Hepatocyte (in vitro differentiated cells): ENCODE measurements around the gene HNRNPUL1. TPM values are rescaled to one million over a fixed set of nuclear protein-coding genes. Genes with fewer than 3 reads are reported as not detected.

Source experiments
- DNase-seq: peaks from one replicate; pipeline ENCODE4 v3.0.0-alpha.2; 2016; ENCODE audit warnings: low spot score
- H2AFZ ChIP-seq: fragments of 200-600 bp; sonication (generic); 2 replicates; pipeline ENCODE4 v1.6.0; 2016; ENCODE audit warnings: antibody characterized with exemption, mild to moderate bottlenecking
- H3K27ac ChIP-seq: fragments of 200-600 bp; sonication (generic); 2 replicates; pipeline ENCODE4 v1.5.1; 2016; ENCODE audit warnings: mild to moderate bottlenecking
- H3K27me3 ChIP-seq: fragments of 200-600 bp; sonication (generic); 2 replicates; pipeline ENCODE4 v1.6.1; 2016
- H3K36me3 ChIP-seq: fragments of 200-600 bp; sonication (generic); replicated peaks from 2 replicates; pipeline ENCODE4 v1.5.1; 2016; ENCODE audit warnings: low read depth; ENCODE audit not compliant: insufficient read depth
- H3K4me1 ChIP-seq: fragments of 200-600 bp; sonication (generic); 2 replicates; pipeline ENCODE4 v1.5.1; 2016; ENCODE audit warnings: mild to moderate bottlenecking, moderate library complexity; ENCODE audit not compliant: insufficient read depth
- H3K4me2 ChIP-seq: fragments of 200-600 bp; sonication (generic); 2 replicates; pipeline ENCODE4 v1.6.0; 2016
- H3K4me3 ChIP-seq: fragments of 200-600 bp; sonication (generic); 2 replicates; pipeline ENCODE4 v1.5.1; 2016; ENCODE audit warnings: mild to moderate bottlenecking
- H3K79me2 ChIP-seq: fragments of 200-600 bp; sonication (generic); 2 replicates; pipeline ENCODE4 v1.6.0; 2017; ENCODE audit warnings: mild to moderate bottlenecking
- H3K9me2 ChIP-seq: fragments of 200-600 bp; sonication (generic); replicated peaks from 2 replicates; pipeline ENCODE4 v1.6.0; 2017; ENCODE audit warnings: mild to moderate bottlenecking; ENCODE audit not compliant: insufficient read depth
- H3K9me3 ChIP-seq: fragments of 200-600 bp; sonication (generic); 2 replicates; pipeline ENCODE4 v1.5.1; 2016; ENCODE audit warnings: low read depth, mild to moderate bottlenecking
- H4K20me1 ChIP-seq: fragments of 200-600 bp; sonication (generic); 2 replicates; pipeline ENCODE4 v1.6.0; 2016; ENCODE audit warnings: mild to moderate bottlenecking; ENCODE audit not compliant: insufficient read depth, poor library complexity, severe bottlenecking
- CTCF ChIP-seq: fragments of 200-600 bp; sonication (generic); IDR thresholded peaks from 2 replicates; pipeline ENCODE4 v1.5.1; 2016; ENCODE audit warnings: antibody characterized with exemption, mild to moderate bottlenecking; ENCODE audit not compliant: poor library complexity
- EZH2 ChIP-seq: fragments of 200-600 bp; sonication (generic); IDR thresholded peaks from 2 replicates; pipeline ENCODE4 v1.6.1; 2016; ENCODE audit warnings: antibody characterized with exemption, mild to moderate bottlenecking, borderline replicate concordance
- EZH2phosphoT487 ChIP-seq: fragments of 200-600 bp; sonication (generic); IDR thresholded peaks from one replicate; pipeline ENCODE4 v1.6.1; 2018; ENCODE audit warnings: antibody characterized with exemption, mild to moderate bottlenecking, low read depth, moderate library complexity; ENCODE audit not compliant: unreplicated experiment, severe bottlenecking
- WGBS: methylation state at CpG from one replicate; pipeline ENCODE4 v1.1.6; 2016; ENCODE audit warnings: low lambda C conversion rate; ENCODE audit errors: missing lambda C conversion rate; 5-methylcytosine and 5-hydroxymethylcytosine counted together
- polyA plus RNA-seq: library from polyadenylated mRNA; unstranded; fragments of >200 nt; fragmentation: Nextera tagmentation; extraction: Ambion mirVana; gene quantifications from 2 replicates; pipeline ENCODE4 v1.2.1, GENCODE V29; 2016
- small RNA-seq: library from RNA; depleted of rRNA; stranded (forward); fragments of <200 nt; gene quantifications from one replicate; pipeline ENCODE3, GENCODE V24; 2014
- total RNA-seq: library from RNA; depleted of rRNA; stranded (reverse); fragments of >200 nt; gene quantifications from 2 replicates; pipeline ENCODE4 v1.2.3, GENCODE V29; 2014

HNRNPUL1 gene
- total and polyA plus RNA-seq, 2 experiments from 2014 or later: 98.5 to 115 TPM

DNA sequence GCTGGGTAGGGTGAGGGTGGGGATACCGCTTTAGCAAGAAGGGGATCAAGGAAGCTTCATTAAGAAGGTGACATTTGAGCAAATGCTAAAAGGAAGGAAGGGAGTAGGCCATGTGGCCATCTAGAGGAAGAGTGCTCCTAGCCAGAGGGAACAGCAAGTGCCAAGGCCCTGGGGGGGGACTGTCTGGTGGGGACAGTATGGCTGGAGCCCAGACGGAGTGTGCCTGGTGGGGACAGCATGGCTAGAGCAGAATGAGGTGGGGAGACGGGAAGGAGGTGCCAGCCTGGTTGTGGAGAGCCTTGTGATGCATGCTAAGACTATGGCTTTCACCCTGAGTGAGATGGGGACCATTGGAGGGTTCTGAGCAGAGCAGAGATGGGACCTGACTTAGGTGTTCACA, 91.6 kb downstream of the HNRNPUL1 start:
- Histone ChIP-seq H2AFZ (no peak overlapping the region), H4K20me1 (peaks cover 10% of the 10 kb centered on the region), H3K9me3 (no peaks in the 10 kb centered on the region), H3K4me2 (no peak overlapping the region), H3K79me2 (peaks cover 18% of the 10 kb centered on the region), H3K9me2 (no peaks in the 10 kb centered on the region), H3K36me3 (no peaks in the 10 kb centered on the region), H3K4me3 (no peak overlapping the region), H3K4me1 (peaks cover under 1% of the 10 kb centered on the region), H3K27ac (no peak overlapping the region), H3K27me3 (peaks cover 5% of the 10 kb centered on the region)
- TF ChIP-seq EZH2: no peak
- WGBS: 87% methylated on average over 3 of the region's 3 CpGs
- no peak for DNase-seq

- TF ChIP-seq EZH2phosphoT487 (no peak), CTCF (no peak)
- H3K27me3 ChIP-seq: peaks cover 4% of the 10 kb centered on the region
- H3K9me2 ChIP-seq: no peaks in the 10 kb centered on the region
- H3K36me3 ChIP-seq: no peaks in the 10 kb centered on the region
- no peak overlapping the region for H3K4me2 ChIP-seq
- H3K4me3 ChIP-seq: no peak overlapping the region
- no peak overlapping the region for H3K27ac ChIP-seq
- H2AFZ ChIP-seq: no peak overlapping the region
- no peaks in the 10 kb centered on the region for H3K4me1 ChIP-seq
- H4K20me1 ChIP-seq: peaks cover 1% of the 10 kb centered on the region
- peaks cover 8% of the 10 kb centered on the region for H3K79me2 ChIP-seq
- H3K9me3 ChIP-seq: no peaks in the 10 kb centered on the region
- 94% methylated on average over 11 of the region's 11 CpGs for WGBS
- DNase-seq: no peak
Measured at GRCh38 chr19:41356984-41357739, 93.0 kb downstream of the HNRNPUL1 start.

Small RNA genes within 50 kb of the gene (small RNA-seq; reads per million reads assigned to genes)
- gene RN7SL34P: not detected

Other genes starting within 250 kb of the HNRNPUL1 start
- not detected in 2 replicates for gene CYP2A13, start 175.9 kb upstream of the HNRNPUL1 start, total RNA-seq
- gene CYP2A13, start 175.9 kb upstream of the HNRNPUL1 start, polyA plus RNA-seq: 0.23 TPM in 1 of 2 replicates, not detected in the other
- gene CYP2F1, start 149.9 kb upstream of the HNRNPUL1 start, total RNA-seq: not detected in 2 replicates
- gene CYP2F1, start 149.9 kb upstream of the HNRNPUL1 start, polyA plus RNA-seq: not detected in 2 replicates
- 8.5 and 11.6 TPM in 2 replicates for gene CYP2S1, start 71.2 kb upstream of the HNRNPUL1 start, total RNA-seq
- gene CYP2S1, start 71.2 kb upstream of the HNRNPUL1 start, polyA plus RNA-seq: 23.7 and 26.0 TPM in 2 replicates
- gene AXL, start 45.1 kb upstream of the HNRNPUL1 start, total RNA-seq: 35.0 and 45.9 TPM in 2 replicates
- 15.0 and 17.3 TPM in 2 replicates for gene AXL, start 45.1 kb upstream of the HNRNPUL1 start, polyA plus RNA-seq
- 11.4 and 15.1 TPM in 2 replicates for gene CCDC97, start 45.8 kb downstream of the HNRNPUL1 start, total RNA-seq
- 24.4 and 32.7 TPM in 2 replicates for gene CCDC97, start 45.8 kb downstream of the HNRNPUL1 start, polyA plus RNA-seq
- gene TGFB1, start 89.5 kb downstream of the HNRNPUL1 start, total RNA-seq: 15.7 and 17.1 TPM in 2 replicates
- gene TGFB1, start 89.5 kb downstream of the HNRNPUL1 start, polyA plus RNA-seq: 122 and 152 TPM in 2 replicates
- 5.3 and 6.0 TPM in 2 replicates for gene B9D2, start 99.8 kb downstream of the HNRNPUL1 start, total RNA-seq
- 9.6 and 13.2 TPM in 2 replicates for gene B9D2, start 99.8 kb downstream of the HNRNPUL1 start, polyA plus RNA-seq
- gene TMEM91, start 112.2 kb downstream of the HNRNPUL1 start, total RNA-seq: 23.6 and 27.5 TPM in 2 replicates
- gene TMEM91, start 112.2 kb downstream of the HNRNPUL1 start, polyA plus RNA-seq: 51.8 and 55.7 TPM in 2 replicates
- 7.4 and 13.7 TPM in 2 replicates for gene EXOSC5, start 133.0 kb downstream of the HNRNPUL1 start, total RNA-seq
- gene EXOSC5, start 133.0 kb downstream of the HNRNPUL1 start, polyA plus RNA-seq: 21.2 and 22.4 TPM in 2 replicates
- gene BCKDHA, start 133.4 kb downstream of the HNRNPUL1 start, total RNA-seq: 28.1 and 30.3 TPM in 2 replicates
- gene BCKDHA, start 133.4 kb downstream of the HNRNPUL1 start, polyA plus RNA-seq: 30.3 and 39.6 TPM in 2 replicates
- 5.3 and 9.2 TPM in 2 replicates for gene B3GNT8, start 163.0 kb downstream of the HNRNPUL1 start, total RNA-seq
- 14.6 and 17.7 TPM in 2 replicates for gene B3GNT8, start 163.0 kb downstream of the HNRNPUL1 start, polyA plus RNA-seq
- 54.7 and 62.0 TPM in 2 replicates for gene DMAC2, start 175.5 kb downstream of the HNRNPUL1 start, total RNA-seq
- 63.9 and 66.8 TPM in 2 replicates for gene DMAC2, start 175.5 kb downstream of the HNRNPUL1 start, polyA plus RNA-seq
- 2.3 and 3.7 TPM in 2 replicates for gene ERICH4, start 178.8 kb downstream of the HNRNPUL1 start, total RNA-seq
- gene ERICH4, start 178.8 kb downstream of the HNRNPUL1 start, polyA plus RNA-seq: 1.1 and 4.3 TPM in 2 replicates